Measurements from ENCODE around the gene C9orf43.

The C9orf43 gene

GRCh38 chr9:113471566-113471965, 61.0 kb downstream of the C9orf43 start:
- H3K9me3 ChIP-seq (ENCODE audit: control insufficient read depth, insufficient read depth, low read depth, low read length) = no peaks in the 10 kb centered on the region
- H3K36me3 ChIP-seq (ENCODE audit: control insufficient read depth, insufficient read depth, low read length) = no peaks in the 10 kb centered on the region
- no peaks in the 10 kb centered on the region for H3K27me3 ChIP-seq (ENCODE audit: control insufficient read depth, insufficient read depth, low read length)
- H3K4me3 ChIP-seq (ENCODE audit: low read depth, low read length) = no peak overlapping the region
- H3K27ac ChIP-seq (ENCODE audit: low read depth, low read length) = no peak overlapping the region
- no peak overlapping the region for H3K9ac ChIP-seq (ENCODE audit: low read length)
- H3K4me1 ChIP-seq (ENCODE audit: control insufficient read depth, insufficient read depth, low read length) = peaks cover 9% of the 10 kb centered on the region; the same call in 1 of the 2 replicates

DNA sequence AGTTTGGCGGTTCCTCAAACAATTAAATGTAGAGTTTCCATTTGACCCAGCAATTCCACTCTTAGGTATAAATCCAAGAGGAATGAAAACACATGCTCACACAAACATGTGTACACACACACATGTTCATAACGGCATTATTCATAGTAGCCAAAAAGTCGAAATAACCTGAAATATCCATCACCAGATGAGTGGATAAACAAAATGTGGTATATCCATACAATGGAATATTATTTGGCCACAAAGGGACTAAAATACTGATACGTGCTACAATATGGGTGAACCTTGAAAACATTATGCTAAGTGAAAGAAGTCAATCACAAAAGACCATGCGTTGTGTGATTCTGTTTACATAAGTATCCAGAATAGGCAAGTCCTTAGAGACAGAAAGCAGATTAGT, 61.7 kb downstream of the C9orf43 start:
- no peaks in the 10 kb centered on the region for H3K36me3 ChIP-seq (ENCODE audit: control insufficient read depth, insufficient read depth, low read length)
- no peak overlapping the region for H3K4me3 ChIP-seq (ENCODE audit: low read depth, low read length)
- no peaks in the 10 kb centered on the region for H3K27me3 ChIP-seq (ENCODE audit: control insufficient read depth, insufficient read depth, low read length)
- H3K9me3 ChIP-seq (ENCODE audit: control insufficient read depth, insufficient read depth, low read depth, low read length) = no peaks in the 10 kb centered on the region
- H3K9ac ChIP-seq (ENCODE audit: low read length) = no peak overlapping the region
- H3K27ac ChIP-seq (ENCODE audit: low read depth, low read length) = no peak overlapping the region
- peaks cover 9% of the 10 kb centered on the region; the same call in 1 of the 2 replicates for H3K4me1 ChIP-seq (ENCODE audit: control insufficient read depth, insufficient read depth, low read length)

DNA sequence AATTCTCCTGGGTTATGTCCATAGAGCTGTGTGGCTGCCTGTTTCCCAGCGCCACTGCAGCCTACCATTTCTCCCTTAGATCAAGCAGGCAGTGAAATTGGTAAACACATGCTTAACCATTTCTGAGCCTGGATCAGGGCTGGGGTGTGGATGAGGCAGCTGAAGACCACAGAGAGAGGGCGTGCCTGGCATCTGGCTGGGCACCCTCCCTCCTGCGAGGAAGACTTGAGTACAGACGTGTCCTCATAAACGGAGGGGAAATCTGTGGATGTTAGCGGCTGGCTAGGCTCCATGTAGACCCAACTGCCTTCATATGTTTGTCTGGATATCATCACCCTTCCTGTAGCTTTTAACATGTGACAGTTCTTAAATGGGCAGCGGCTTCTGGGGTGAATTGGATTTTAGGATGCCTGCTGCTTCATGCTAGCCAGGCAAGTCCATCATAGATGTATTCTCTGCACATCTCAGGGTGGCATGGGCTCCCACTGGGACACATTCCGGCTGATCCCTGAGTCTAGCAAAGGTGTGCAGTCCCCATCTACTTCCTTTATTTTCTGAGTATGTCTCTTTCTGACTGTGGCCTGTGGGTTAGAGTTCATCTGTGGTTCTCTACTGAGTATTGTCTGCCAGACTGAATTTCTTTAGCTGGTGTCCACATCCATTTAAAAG, 63.9 kb downstream of the C9orf43 start:
- Histone ChIP-seq H3K4me1 (ENCODE audit: control insufficient read depth, insufficient read depth, low read length) (peaks cover 20% of the 10 kb centered on the region; the same call in 1 of the 2 replicates), H3K27me3 (ENCODE audit: control insufficient read depth, insufficient read depth, low read length) (no peaks in the 10 kb centered on the region), H3K4me3 (ENCODE audit: low read depth, low read length) (no peak overlapping the region), H3K9ac (ENCODE audit: low read length) (no peak overlapping the region), H3K36me3 (ENCODE audit: control insufficient read depth, insufficient read depth, low read length) (no peaks in the 10 kb centered on the region), H3K9me3 (ENCODE audit: control insufficient read depth, insufficient read depth, low read depth, low read length) (no peaks in the 10 kb centered on the region), H3K27ac (ENCODE audit: low read depth, low read length) (no peak overlapping the region)

GRCh38 chr9:113475031-113475430, 64.5 kb downstream of the C9orf43 start:
- Histone ChIP-seq H3K27ac (ENCODE audit: low read depth, low read length) (no peak overlapping the region), H3K9ac (ENCODE audit: low read length) (no peak overlapping the region), H3K4me1 (ENCODE audit: control insufficient read depth, insufficient read depth, low read length) (peaks cover 20% of the 10 kb centered on the region; the same call in 1 of the 2 replicates), H3K27me3 (ENCODE audit: control insufficient read depth, insufficient read depth, low read length) (no peaks in the 10 kb centered on the region), H3K4me3 (ENCODE audit: low read depth, low read length) (no peak overlapping the region), H3K9me3 (ENCODE audit: control insufficient read depth, insufficient read depth, low read depth, low read length) (no peaks in the 10 kb centered on the region), H3K36me3 (ENCODE audit: control insufficient read depth, insufficient read depth, low read length) (no peaks in the 10 kb centered on the region)

DNA sequence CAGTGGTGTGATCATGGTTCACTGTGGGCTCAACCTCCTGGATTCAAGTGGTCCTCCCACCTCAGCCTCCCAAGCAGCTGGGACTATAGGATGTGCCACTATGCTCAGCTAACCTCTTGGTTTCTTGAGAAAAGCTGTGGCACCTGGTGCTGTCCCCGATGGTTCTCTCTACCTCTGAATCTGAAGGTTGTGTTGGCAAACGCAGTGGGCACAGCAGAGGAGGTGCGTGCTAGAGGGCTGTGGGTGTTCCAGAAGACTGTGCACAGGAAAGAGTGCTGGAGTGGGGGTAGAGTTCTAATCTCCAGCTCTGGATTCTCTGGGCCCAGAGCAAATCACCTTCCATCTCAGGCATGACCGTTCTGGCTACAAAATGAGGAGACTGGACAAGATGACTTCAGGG, 65.4 kb downstream of the C9orf43 start:
- no peaks in the 10 kb centered on the region for H3K27me3 ChIP-seq (ENCODE audit: control insufficient read depth, insufficient read depth, low read length)
- no peak overlapping the region for H3K27ac ChIP-seq (ENCODE audit: low read depth, low read length)
- H3K9ac ChIP-seq (ENCODE audit: low read length) = no peak overlapping the region

GRCh38 chr9:113476511-113476916, 66.0 kb downstream of the C9orf43 start:
- Histone ChIP-seq H3K9me3 (ENCODE audit: control insufficient read depth, insufficient read depth, low read depth, low read length) (no peaks in the 10 kb centered on the region), H3K4me1 (ENCODE audit: control insufficient read depth, insufficient read depth, low read length) (peaks cover 13% of the 10 kb centered on the region; the same call in 1 of the 2 replicates), H3K27me3 (ENCODE audit: control insufficient read depth, insufficient read depth, low read length) (no peaks in the 10 kb centered on the region), H3K9ac (ENCODE audit: low read length) (no peak overlapping the region), H3K36me3 (ENCODE audit: control insufficient read depth, insufficient read depth, low read length) (no peaks in the 10 kb centered on the region), H3K27ac (ENCODE audit: low read depth, low read length) (no peak overlapping the region), H3K4me3 (ENCODE audit: low read depth, low read length) (no peak overlapping the region)

More for the DNA sequence above, 65.4 kb downstream of the C9orf43 start:
- Histone ChIP-seq H3K4me1 (ENCODE audit: control insufficient read depth, insufficient read depth, low read length) (peaks cover 18% of the 10 kb centered on the region; the same call in 1 of the 2 replicates), H3K4me3 (ENCODE audit: low read depth, low read length) (no peak overlapping the region), H3K9me3 (ENCODE audit: control insufficient read depth, insufficient read depth, low read depth, low read length) (no peaks in the 10 kb centered on the region), H3K36me3 (ENCODE audit: control insufficient read depth, insufficient read depth, low read length) (no peaks in the 10 kb centered on the region)

GRCh38 chr9:113477058-113477457, 66.5 kb downstream of the C9orf43 start:
- H3K27me3 ChIP-seq (ENCODE audit: control insufficient read depth, insufficient read depth, low read length) = no peaks in the 10 kb centered on the region
- H3K27ac ChIP-seq (ENCODE audit: low read depth, low read length) = no peak overlapping the region
- H3K9ac ChIP-seq (ENCODE audit: low read length) = no peak overlapping the region
- H3K4me3 ChIP-seq (ENCODE audit: low read depth, low read length) = no peak overlapping the region
- no peaks in the 10 kb centered on the region for H3K9me3 ChIP-seq (ENCODE audit: control insufficient read depth, insufficient read depth, low read depth, low read length)
- peaks cover 11% of the 10 kb centered on the region; the same call in 1 of the 2 replicates for H3K4me1 ChIP-seq (ENCODE audit: control insufficient read depth, insufficient read depth, low read length)
- no peaks in the 10 kb centered on the region for H3K36me3 ChIP-seq (ENCODE audit: control insufficient read depth, insufficient read depth, low read length)

DNA sequence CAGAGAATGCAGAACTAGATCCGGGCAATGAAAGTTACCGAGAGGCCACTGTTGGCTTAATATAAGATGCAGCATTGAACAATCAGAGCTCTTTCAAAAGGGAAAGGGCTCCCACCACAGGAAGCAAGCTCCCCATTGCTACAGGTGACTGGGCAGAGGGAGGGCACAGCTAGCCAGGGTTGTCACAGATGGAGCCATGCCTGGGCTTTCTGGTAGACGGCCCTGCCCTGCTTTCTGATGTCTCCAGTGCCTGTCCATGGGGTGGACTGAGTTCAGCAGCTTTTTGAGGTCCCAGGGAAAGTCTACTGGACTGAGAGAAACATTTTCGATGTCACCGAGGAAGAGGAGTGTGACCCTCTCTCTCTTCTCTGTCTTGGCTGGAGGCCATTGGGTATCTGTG, 67.1 kb downstream of the C9orf43 start:
- no peaks in the 10 kb centered on the region for H3K36me3 ChIP-seq (ENCODE audit: control insufficient read depth, insufficient read depth, low read length)
- H3K27ac ChIP-seq (ENCODE audit: low read depth, low read length) = no peak overlapping the region
- H3K27me3 ChIP-seq (ENCODE audit: control insufficient read depth, insufficient read depth, low read length) = no peaks in the 10 kb centered on the region
- H3K4me3 ChIP-seq (ENCODE audit: low read depth, low read length) = no peak overlapping the region
- peaks cover 11% of the 10 kb centered on the region; the same call in 1 of the 2 replicates for H3K4me1 ChIP-seq (ENCODE audit: control insufficient read depth, insufficient read depth, low read length)
- H3K9ac ChIP-seq (ENCODE audit: low read length) = no peak overlapping the region
- no peaks in the 10 kb centered on the region for H3K9me3 ChIP-seq (ENCODE audit: control insufficient read depth, insufficient read depth, low read depth, low read length)

DNA sequence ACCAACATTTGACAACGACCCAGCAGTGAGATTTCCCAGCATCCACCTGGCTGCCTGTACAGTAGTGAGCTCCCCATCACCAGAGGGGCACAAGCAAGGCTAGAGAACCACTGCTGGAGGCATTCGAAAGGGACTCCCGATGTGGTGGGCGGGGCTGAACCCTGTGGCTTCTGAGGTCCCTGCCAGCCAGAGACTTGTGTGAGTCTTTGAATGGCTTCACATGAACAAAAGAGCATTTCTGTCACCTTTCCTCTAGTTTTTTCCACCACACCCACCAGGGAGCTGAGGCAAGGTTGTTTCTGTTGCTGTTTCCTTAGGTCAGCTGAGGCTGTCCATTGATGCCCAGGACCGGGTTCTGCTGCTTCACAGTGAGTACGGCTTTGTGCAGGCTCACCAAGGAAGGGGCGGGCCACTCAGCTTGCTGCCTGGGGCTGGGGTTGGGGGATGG, 68.7 kb downstream of the C9orf43 start:
- no peak overlapping the region for H3K27ac ChIP-seq (ENCODE audit: low read depth, low read length)
- no peak overlapping the region for H3K4me3 ChIP-seq (ENCODE audit: low read depth, low read length)
- H3K9me3 ChIP-seq (ENCODE audit: control insufficient read depth, insufficient read depth, low read depth, low read length) = no peaks in the 10 kb centered on the region
- H3K9ac ChIP-seq (ENCODE audit: low read length) = no peak overlapping the region
- peaks cover 11% of the 10 kb centered on the region; the same call in 1 of the 2 replicates for H3K4me1 ChIP-seq (ENCODE audit: control insufficient read depth, insufficient read depth, low read length)
- H3K36me3 ChIP-seq (ENCODE audit: control insufficient read depth, insufficient read depth, low read length) = no peaks in the 10 kb centered on the region
- no peaks in the 10 kb centered on the region for H3K27me3 ChIP-seq (ENCODE audit: control insufficient read depth, insufficient read depth, low read length)

Data from HUES6 (cell line).